Astrocyte (in vitro differentiated cells and primary cell): ENCODE results near the gene RUNX1. TPM values are rescaled to one million over a fixed set of nuclear protein-coding genes. Genes with fewer than 3 reads are reported as not detected.

Experiments
- DNase-seq: peaks from one replicate; pipeline ENCODE4 v3.0.0-alpha.2; 2010; ENCODE audit warnings: low read depth
- FAIRE-seq: peaks from 2 replicates; lab custom pipeline; 2011; peaks lifted over from hg19 to GRCh38; lab: Jason Lieb, UNC
- H2AFZ ChIP-seq: 2 replicates; pipeline ENCODE4 v1.6.0; 2012; ENCODE audit warnings: low read depth, low read length, inconsistent platforms
- H3K27ac ChIP-seq: 2 replicates; pipeline ENCODE4 v1.5.1; 2011; ENCODE audit warnings: low read depth, low read length, inconsistent platforms
- H3K27me3 ChIP-seq: 2 replicates; pipeline ENCODE4 v1.6.0; 2011; ENCODE audit warnings: low read length, inconsistent platforms; ENCODE audit not compliant: insufficient read depth
- H3K36me3 ChIP-seq: 2 replicates; pipeline ENCODE4 v1.5.1; 2011; ENCODE audit warnings: low read length, inconsistent platforms; ENCODE audit not compliant: insufficient read depth
- H3K4me1 ChIP-seq: 2 replicates; pipeline ENCODE4 v1.5.1; 2011; ENCODE audit warnings: low read length, inconsistent platforms; ENCODE audit not compliant: insufficient read depth
- H3K4me2 ChIP-seq: 2 replicates; pipeline ENCODE4 v1.6.0; 2012; ENCODE audit warnings: low read length, inconsistent platforms
- H3K4me3 ChIP-seq: 2 replicates; pipeline ENCODE4 v1.5.1; 2011; ENCODE audit warnings: low read depth, mild to moderate bottlenecking, low read length, inconsistent platforms; ENCODE audit not compliant: insufficient read depth
- H3K79me2 ChIP-seq: 2 replicates; pipeline ENCODE4 v1.6.0; 2012; ENCODE audit warnings: mild to moderate bottlenecking, low read length, inconsistent platforms; ENCODE audit not compliant: insufficient read depth
- H3K9ac ChIP-seq: 2 replicates; pipeline ENCODE4 v1.6.0; 2012; ENCODE audit warnings: mild to moderate bottlenecking, low read length, inconsistent platforms
- H3K9me3 ChIP-seq: 2 replicates; pipeline ENCODE4 v1.5.1; 2012; ENCODE audit warnings: low read depth, mild to moderate bottlenecking, low read length, inconsistent platforms; ENCODE audit not compliant: insufficient read depth
- H4K20me1 ChIP-seq: 2 replicates; pipeline ENCODE4 v1.6.0; 2012; ENCODE audit warnings: low read length, inconsistent platforms; ENCODE audit not compliant: insufficient read depth
- H3K27ac Mint-ChIP-seq: one replicate; pipeline ENCODE4 v1.8.0; 2021; ENCODE audit warnings: mild to moderate bottlenecking, mixed read lengths; ENCODE audit not compliant: unreplicated experiment
- H3K27me3 Mint-ChIP-seq: one replicate; pipeline ENCODE4 v1.8.0; 2021; ENCODE audit warnings: low read depth, mixed read lengths; ENCODE audit not compliant: unreplicated experiment
- H3K36me3 Mint-ChIP-seq: one replicate; pipeline ENCODE4 v1.8.0; 2021; ENCODE audit warnings: low read depth, mixed read lengths; ENCODE audit not compliant: unreplicated experiment
- H3K4me1 Mint-ChIP-seq: one replicate; pipeline ENCODE4 v1.8.0; 2021; ENCODE audit warnings: low read depth, mixed read lengths; ENCODE audit not compliant: unreplicated experiment
- H3K4me3 Mint-ChIP-seq: one replicate; pipeline ENCODE4 v1.8.0; 2021; ENCODE audit warnings: mild to moderate bottlenecking, moderate library complexity, mixed read lengths; ENCODE audit not compliant: unreplicated experiment
- H3K9me3 Mint-ChIP-seq: one replicate; pipeline ENCODE4 v1.8.0; 2021; ENCODE audit warnings: mild to moderate bottlenecking, mixed read lengths; ENCODE audit not compliant: unreplicated experiment
- CTCF ChIP-seq: IDR thresholded peaks from 2 replicates; pipeline ENCODE4 v1.5.1; 2011; ENCODE audit warnings: low read depth, mild to moderate bottlenecking, inconsistent platforms, low read length, moderate library complexity; ENCODE audit not compliant: insufficient read depth
- EZH2 ChIP-seq: IDR thresholded peaks from 2 replicates; pipeline ENCODE4 v1.6.1; 2012; ENCODE audit warnings: mild to moderate bottlenecking, low read length, inconsistent platforms; ENCODE audit not compliant: insufficient read depth
- total RNA-seq: library from RNA; stranded (reverse); gene quantifications from 2 replicates; pipeline ENCODE4 v1.2.1, GENCODE V29; 2021

The RUNX1 gene
- total RNA-seq, 1 donor from 2014 or later, result 84.6 TPM

DNA sequence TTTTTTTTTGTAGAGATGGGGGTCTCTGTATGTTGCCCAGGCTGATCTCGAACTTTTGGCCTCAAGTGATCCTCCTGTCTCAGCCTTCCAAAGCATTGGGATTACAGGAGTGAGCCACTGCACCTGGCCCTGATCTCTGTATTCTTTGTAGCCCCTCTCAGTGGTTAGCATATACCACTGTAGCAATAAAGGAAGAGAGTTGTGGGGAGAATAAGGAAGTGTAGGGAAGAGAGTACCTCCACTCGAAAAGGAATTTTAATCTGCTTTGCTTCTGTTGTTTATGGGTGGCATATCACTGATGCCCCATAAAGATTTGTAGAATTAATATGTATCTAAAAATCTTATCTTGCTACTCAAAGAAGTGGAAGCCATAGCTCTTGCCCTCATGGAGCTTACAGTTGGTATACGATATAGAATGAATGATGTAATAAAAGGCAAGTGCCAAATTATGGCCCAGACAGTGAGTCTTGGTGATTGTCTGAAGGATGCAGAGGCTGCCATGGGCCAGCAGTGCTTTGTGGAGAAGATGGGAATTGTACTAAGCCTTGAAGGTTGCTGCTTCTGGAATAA lies 284.3 kb downstream of the RUNX1 start:
- no peak for TF ChIP-seq CTCF
- no peak for TF ChIP-seq EZH2
- no peak overlapping the region for H3K4me3 Mint-ChIP-seq
- no peak overlapping the region for H3K27ac Mint-ChIP-seq
- H3K36me3 Mint-ChIP-seq, result peaks cover 2% of the 10 kb centered on the region
- H3K9me3 ChIP-seq, result peaks cover 5% of the 10 kb centered on the region
- no peak overlapping the region for H3K4me2 ChIP-seq
- no peaks in the 10 kb centered on the region for H3K27me3 ChIP-seq
- peaks cover 2% of the 10 kb centered on the region for H3K27me3 Mint-ChIP-seq
- H3K4me1 Mint-ChIP-seq, result peaks cover 4% of the 10 kb centered on the region
- FAIRE-seq (no peak), DNase-seq (no peak)
- H3K4me3 ChIP-seq, result no peak overlapping the region
- no peaks in the 10 kb centered on the region for H4K20me1 ChIP-seq
- H3K27ac ChIP-seq, result no peak overlapping the region
- H3K79me2 ChIP-seq, result no peaks in the 10 kb centered on the region
- no peaks in the 10 kb centered on the region for H3K4me1 ChIP-seq
- peaks cover 6% of the 10 kb centered on the region for H3K9me3 Mint-ChIP-seq
- H3K9ac ChIP-seq, result no peak overlapping the region
- H3K36me3 ChIP-seq, result no peaks in the 10 kb centered on the region
- no peak overlapping the region for H2AFZ ChIP-seq

- DNase-seq (peak; percentile 79), FAIRE-seq (no peak)
- no peak for TF ChIP-seq EZH2
- no peak for TF ChIP-seq CTCF
- Mint-ChIP-seq H3K9me3 (peaks cover 6% of the 10 kb centered on the region), H3K27ac (peak overlapping the region; percentile 65), H3K27me3 (peaks cover 4% of the 10 kb centered on the region), H3K36me3 (peaks cover 2% of the 10 kb centered on the region), H3K4me3 (no peak overlapping the region), H3K4me1 (peaks cover 4% of the 10 kb centered on the region)
- no peaks in the 10 kb centered on the region for H4K20me1 ChIP-seq
- H3K9ac ChIP-seq, result no peak overlapping the region
- H3K27me3 ChIP-seq, result no peaks in the 10 kb centered on the region
- no peaks in the 10 kb centered on the region for H3K4me1 ChIP-seq
- no peak overlapping the region for H3K4me3 ChIP-seq
- no peak overlapping the region for H3K4me2 ChIP-seq
- H3K27ac ChIP-seq, result no peak overlapping the region
- no peaks in the 10 kb centered on the region for H3K36me3 ChIP-seq
- H3K9me3 ChIP-seq, result peaks cover 5% of the 10 kb centered on the region
- no peaks in the 10 kb centered on the region for H3K79me2 ChIP-seq
- H2AFZ ChIP-seq, result no peak overlapping the region
Observed at GRCh38 chr21:34762786-34763185, 286.3 kb downstream of the RUNX1 start.

DNA sequence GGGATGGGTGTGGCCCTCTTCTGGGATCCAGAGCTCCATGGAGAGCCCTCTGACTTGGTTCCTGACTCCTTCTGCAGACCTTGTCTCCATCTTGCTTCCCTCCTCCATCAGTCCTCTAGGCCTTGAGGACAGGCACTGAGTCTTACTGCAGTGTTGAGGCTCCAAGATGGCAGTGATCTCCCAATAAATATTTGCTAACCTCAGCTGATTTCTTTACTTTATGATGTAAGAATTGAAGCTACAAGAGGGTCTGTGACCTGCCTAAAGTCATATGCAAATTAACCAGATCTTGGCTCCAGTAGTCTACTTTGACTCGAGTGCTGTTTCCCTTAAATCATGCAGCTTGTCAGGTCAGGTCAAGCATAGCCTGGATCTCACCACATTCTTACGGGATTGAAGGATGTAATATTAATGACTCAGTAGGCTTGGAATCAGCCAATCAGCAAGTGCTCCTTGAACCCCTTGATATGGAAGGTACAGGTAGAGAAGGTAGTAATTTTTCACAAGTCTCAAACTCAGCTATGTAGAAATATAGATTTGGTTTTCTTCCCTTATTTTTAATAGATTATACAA lies 287.3 kb downstream of the RUNX1 start:
- Mint-ChIP-seq H3K9me3 (peaks cover 6% of the 10 kb centered on the region), H3K4me1 (peaks cover 4% of the 10 kb centered on the region), H3K36me3 (peaks cover 2% of the 10 kb centered on the region), H3K4me3 (no peak overlapping the region), H3K27me3 (peaks cover 4% of the 10 kb centered on the region), H3K27ac (no peak overlapping the region)
- H3K4me2 ChIP-seq, result no peak overlapping the region
- H3K27me3 ChIP-seq, result no peaks in the 10 kb centered on the region
- peaks cover 5% of the 10 kb centered on the region for H3K9me3 ChIP-seq
- no peak for FAIRE-seq
- no peaks in the 10 kb centered on the region for H4K20me1 ChIP-seq
- H3K4me1 ChIP-seq, result no peaks in the 10 kb centered on the region
- H2AFZ ChIP-seq, result no peak overlapping the region
- H3K4me3 ChIP-seq, result no peak overlapping the region
- no peak overlapping the region for H3K27ac ChIP-seq
- no peaks in the 10 kb centered on the region for H3K36me3 ChIP-seq
- TF ChIP-seq EZH2 (no peak), CTCF (no peak)
- H3K79me2 ChIP-seq, result no peaks in the 10 kb centered on the region
- peak; percentile 41 for DNase-seq
- no peak overlapping the region for H3K9ac ChIP-seq
